Measurements from ENCODE around the gene ZNF362.

The ZNF362 gene

GRCh38 chr1:33342041-33342723 is 85.9 kb downstream of the ZNF362 start (continued):
- TF ChIP-seq ZNF670 (tag by site-specific recombination; IDR thresholded peaks at IDR 0.05; ENCODE audit: low read depth) (no peak), ZNF776 (tag by site-specific recombination; IDR thresholded peaks at IDR 0.05; ENCODE audit: borderline replicate concordance) (no peak), ZNF155 (tag by site-specific recombination; IDR thresholded peaks at IDR 0.05) (no peak), WT1 (tag by site-specific recombination; IDR thresholded peaks at IDR 0.05) (peak; percentile 63), ZNF514 (tag by site-specific recombination; IDR thresholded peaks at IDR 0.05) (no peak), ZBTB8A (tag by site-specific recombination; IDR thresholded peaks at IDR 0.05) (no peak), SP7 (tag by site-specific recombination; IDR thresholded peaks at IDR 0.05) (peak; percentile 67), ZNF133 (tag by site-specific recombination; IDR thresholded peaks at IDR 0.05) (no peak), ZXDB (tag by site-specific recombination; IDR thresholded peaks at IDR 0.05) (no peak), ZNF558 (tag by site-specific recombination; IDR thresholded peaks at IDR 0.05) (no peak), REST (tag by site-specific recombination; IDR thresholded peaks at IDR 0.05) (no peak), ZFHX2 (tag by site-specific recombination; conservative IDR thresholded peaks at IDR 0.05) (peak; percentile 64), HOXD13 (CRISPR knock-in tag; IDR thresholded peaks at IDR 0.05; ENCODE audit: borderline replicate concordance) (no peak), ZSCAN23 (tag by site-specific recombination; IDR thresholded peaks at IDR 0.05) (no peak), ZBTB26 (tag by site-specific recombination; optimal IDR thresholded peaks at IDR 0.05) (no peak), ZNF302 (tag by site-specific recombination; IDR thresholded peaks at IDR 0.05; ENCODE audit: low read depth) (no peak), ZNF2 (tag by site-specific recombination; IDR thresholded peaks at IDR 0.05) (0 out of 2 replicates have a peak, but pooled peaks have one; percentile 40), ZNF366 (tag by site-specific recombination; conservative IDR thresholded peaks at IDR 0.05) (no peak), KLF16 (tag by site-specific recombination; IDR thresholded peaks at IDR 0.05) (no peak), ZNF280D (tag by site-specific recombination; IDR thresholded peaks at IDR 0.05) (no peak), ZNF521 (tag by site-specific recombination; IDR thresholded peaks at IDR 0.05) (no peak), GLI4 (tag by site-specific recombination; IDR thresholded peaks at IDR 0.05) (no peak), SCRT2 (tag by site-specific recombination; IDR thresholded peaks at IDR 0.05) (no peak), ATF2 (tag by site-specific recombination; IDR thresholded peaks at IDR 0.05; ENCODE audit: low read depth) (no peak), OVOL3 (tag by site-specific recombination; IDR thresholded peaks at IDR 0.05) (no peak), ZSCAN5A (tag by site-specific recombination; IDR thresholded peaks at IDR 0.05) (no peak), HIC1 (tag by site-specific recombination; IDR thresholded peaks at IDR 0.05) (no peak)

Data from HEK293 (cell line).